GM12891 (cell line): ENCODE data around the gene CRKL.
"Not testable (repeated sequence)": the region's sequence is repeated elsewhere in the genome, so short reads cannot be mapped to it uniquely, and the experiment has no call there.

Experiments used
- POLR2A ChIP-seq: IDR thresholded peaks from 2 replicates; pipeline ENCODE4 v1.6.1; 2011; ENCODE audit warnings: low read depth, low read length, control low read depth
- POLR2AphosphoS5 ChIP-seq: IDR thresholded peaks from 2 replicates; pipeline ENCODE4 v1.6.1; 2011; ENCODE audit warnings: low read depth, low read length, control low read depth

- not testable (repeated sequence) for TF ChIP-seq POLR2A, POLR2AphosphoS5
Measured at GRCh38 chr22:20930435-20930834, 13.2 kb downstream of the CRKL start.
